H1 (cell line): ENCODE results near the gene CSAD. TPM values are rescaled to one million over a fixed set of nuclear protein-coding genes. Genes with fewer than 3 reads are reported as not detected.

Source experiments
- CTCF ChIA-PET: fragments of 300-600 bp; sonication (Branson Sonifier 250); formaldehyde crosslinking; loops from one replicate; lab custom pipeline; 2021; ENCODE audit not compliant: partially characterized antibody; lab: Charles Lee
- POLR2A ChIA-PET: fragments of 300-600 bp; sonication (Branson Sonifier 250); formaldehyde crosslinking; loops from one replicate; lab custom pipeline; 2021; ENCODE audit warnings: inconsistent platforms; ENCODE audit not compliant: partially characterized antibody; lab: Charles Lee
- DNase-seq, 2 experiments: peaks; one replicate each; pipeline versions ENCODE4 v3.0.0 to v3.0.0-alpha.2; 2010 to 2022; ENCODE audit warnings: low spot score in 2 of 2, low read depth in 1 of 2, mixed read lengths in 1 of 2
- FAIRE-seq: peaks from 2 replicates; lab custom pipeline; 2011; peaks lifted over from hg19 to GRCh38; lab: Jason Lieb, UNC
- H2AFZ ChIP-seq: 2 replicates; pipeline ENCODE4 v1.8.1; 2012; ENCODE audit warnings: low read length, inconsistent platforms
- H2AK5ac ChIP-seq: 2 replicates; pipeline ENCODE4 v1.6.1; 2013; ENCODE audit warnings: low read depth, low read length
- H2BK120ac ChIP-seq: replicated peaks from 2 replicates; pipeline ENCODE3; 2013; ENCODE audit warnings: low read depth, low read length, inconsistent platforms
- H2BK12ac ChIP-seq: 2 replicates; pipeline ENCODE4 v1.6.1; 2013; ENCODE audit warnings: low read depth, low read length
- H2BK15ac ChIP-seq: 2 replicates; pipeline ENCODE4 v1.6.1; 2013; ENCODE audit warnings: low read length
- H2BK20ac ChIP-seq: 2 replicates; pipeline ENCODE4 v1.6.1; 2013; ENCODE audit warnings: low read length
- H2BK5ac ChIP-seq: 2 replicates; pipeline ENCODE4 v1.6.1; 2013; ENCODE audit warnings: low read depth, low read length
- H3K14ac ChIP-seq: 2 replicates; pipeline ENCODE4 v1.6.1; 2013; ENCODE audit warnings: inconsistent platforms; ENCODE audit not compliant: insufficient read length
- H3K18ac ChIP-seq: 2 replicates; pipeline ENCODE4 v1.6.1; 2013; ENCODE audit warnings: low read length; ENCODE audit errors: extremely low read depth
- H3K23ac ChIP-seq: 2 replicates; pipeline ENCODE4 v1.6.1; 2013; ENCODE audit warnings: inconsistent platforms; ENCODE audit not compliant: insufficient read length
- H3K23me2 ChIP-seq: 2 replicates; pipeline ENCODE4 v1.6.1; 2013; ENCODE audit warnings: low read depth, low read length
- H3K27ac ChIP-seq: 2 replicates; pipeline ENCODE4 v1.6.1; 2011; ENCODE audit warnings: low read depth, low read length, inconsistent platforms
- H3K27me3 ChIP-seq, 4 experiments: replicated peaks in 1 of 4; 1 replicate in 1 of 4; 2 replicates in 3 of 4; pipeline versions ENCODE4 v1.6.1 to v1.8.1; 2011 to 2013; ENCODE audit warnings: low read length in 3 of 4, mild to moderate bottlenecking in 3 of 4, inconsistent platforms in 2 of 4, mixed read lengths in 2 of 4, moderate library complexity in 1 of 4; ENCODE audit not compliant: control insufficient read depth in 3 of 4, insufficient read depth in 3 of 4; ENCODE audit errors: extremely low read depth in 1 of 4
- H3K36me3 ChIP-seq, 4 experiments: 2 replicates each; pipeline versions ENCODE4 v1.6.1 to v1.8.1; 2011 to 2013; ENCODE audit warnings: mild to moderate bottlenecking in 4 of 4, low read length in 3 of 4, moderate library complexity in 2 of 4, control low read depth in 1 of 4, inconsistent platforms in 1 of 4; ENCODE audit not compliant: insufficient read depth in 4 of 4, control insufficient read depth in 2 of 4
- H3K4ac ChIP-seq: replicated peaks from 2 replicates; pipeline ENCODE3; 2013; ENCODE audit warnings: low read length, low read depth, mixed read lengths, inconsistent platforms; ENCODE audit not compliant: insufficient read length
- H3K4me1 ChIP-seq, 4 experiments: replicated peaks in 1 of 4; 1 replicate in 1 of 4; 2 replicates in 3 of 4; pipeline versions ENCODE4 v1.6.1 to v1.8.1; 2011 to 2013; ENCODE audit warnings: low read length in 3 of 4, inconsistent platforms in 2 of 4, mixed read lengths in 1 of 4; ENCODE audit not compliant: insufficient read depth in 4 of 4, control insufficient read depth in 3 of 4
- H3K4me2 ChIP-seq, 2 experiments: 2 replicates each; pipeline versions ENCODE4 v1.6.1 to v1.8.1; 2011 to 2013; ENCODE audit warnings: low read depth in 2 of 2, low read length in 2 of 2, control low read depth in 1 of 2, inconsistent platforms in 1 of 2, mild to moderate bottlenecking in 1 of 2; ENCODE audit not compliant: insufficient read depth in 1 of 2
- H3K4me3 ChIP-seq, 4 experiments: fragments of 200-600, 300-600 bp in 1 of 4; sonication (generic), shearing (Covaris generic), sonication (Bioruptor Twin) in 1 of 4; 2 replicates each; pipeline versions ENCODE4 v1.5.1 to v1.8.1; 2011 to 2016; ENCODE audit warnings: low read length in 4 of 4, low read depth in 3 of 4, control low read depth in 2 of 4, inconsistent platforms in 2 of 4, mild to moderate bottlenecking in 2 of 4, mixed read lengths in 1 of 4, moderate library complexity in 1 of 4; ENCODE audit not compliant: insufficient read depth in 2 of 4; ENCODE audit errors: extremely low read depth in 1 of 4
- H3K56ac ChIP-seq: replicated peaks from 2 replicates; pipeline ENCODE3; 2013; ENCODE audit warnings: low read depth, mild to moderate bottlenecking, mixed read lengths, low read length, inconsistent platforms; ENCODE audit not compliant: insufficient read length
- H3K79me1 ChIP-seq: 2 replicates; pipeline ENCODE4 v1.6.1; 2013; ENCODE audit warnings: low read depth, low read length, control low read depth
- H3K79me2 ChIP-seq, 2 experiments: 2 replicates each; pipeline versions ENCODE4 v1.6.1 to v1.8.1; 2012 to 2013; ENCODE audit warnings: low read length in 2 of 2, mild to moderate bottlenecking in 2 of 2, inconsistent platforms in 1 of 2; ENCODE audit not compliant: insufficient read depth in 2 of 2, control insufficient read depth in 1 of 2
- H3K9ac ChIP-seq, 4 experiments: replicated peaks in 1 of 4; 1 replicate in 1 of 4; 2 replicates in 3 of 4; pipeline versions ENCODE4 v1.6.1 to v1.8.1; 2011 to 2013; ENCODE audit warnings: low read depth in 3 of 4, low read length in 3 of 4, control low read depth in 2 of 4, mild to moderate bottlenecking in 2 of 4, moderate library complexity in 2 of 4, inconsistent platforms in 1 of 4; ENCODE audit errors: extremely low read depth in 1 of 4
- H3K9me3 ChIP-seq, 2 experiments: 2 replicates each; pipeline versions ENCODE4 v1.6.1 to v1.8.1; 2012 to 2013; ENCODE audit warnings: mild to moderate bottlenecking in 2 of 2, moderate library complexity in 2 of 2, control low read depth in 1 of 2, inconsistent platforms in 1 of 2, low read depth in 1 of 2, low read length in 1 of 2, mixed read lengths in 1 of 2; ENCODE audit not compliant: insufficient read depth in 2 of 2
- H4K20me1 ChIP-seq, 2 experiments: replicated peaks in 1 of 2; 2 replicates each; pipeline versions ENCODE3 to v1.8.1; 2011 to 2013; ENCODE audit warnings: inconsistent platforms in 2 of 2, low read length in 2 of 2, mild to moderate bottlenecking in 1 of 2; ENCODE audit not compliant: insufficient read depth in 2 of 2, control insufficient read depth in 1 of 2
- H4K5ac ChIP-seq: 2 replicates; pipeline ENCODE4 v1.6.1; 2013; ENCODE audit warnings: low read length, low read depth, mixed read lengths, inconsistent platforms; ENCODE audit not compliant: insufficient read length
- H4K8ac ChIP-seq: 2 replicates; pipeline ENCODE4 v1.8.0; 2013; ENCODE audit warnings: mild to moderate bottlenecking, moderate library complexity, low read length, inconsistent platforms; ENCODE audit not compliant: insufficient read depth; ENCODE audit errors: extremely low read depth
- H4K91ac ChIP-seq: replicated peaks from 2 replicates; pipeline ENCODE3; 2013; ENCODE audit warnings: low read length, mixed read lengths, inconsistent platforms; ENCODE audit not compliant: insufficient read length
- BRCA1 ChIP-seq: IDR thresholded peaks from 2 replicates; pipeline ENCODE4 v1.6.1; 2012; ENCODE audit warnings: low read depth, low read length, improper control_type of control experiment
- CTBP2 ChIP-seq: IDR thresholded peaks from 2 replicates; pipeline ENCODE4 v1.7.0; 2011; ENCODE audit warnings: borderline replicate concordance, mild to moderate bottlenecking, moderate library complexity, mixed read lengths, low read length; ENCODE audit not compliant: insufficient read depth, insufficient read length
- EP300 ChIP-seq, 2 experiments: IDR thresholded peaks; 1 replicate in 1 of 2; 2 replicates in 1 of 2; pipeline ENCODE4 v1.6.1; 2011 to 2012; ENCODE audit warnings: low read depth in 2 of 2, low read length in 2 of 2, mild to moderate bottlenecking in 2 of 2, borderline replicate concordance in 1 of 2, inconsistent platforms in 1 of 2, moderate library complexity in 1 of 2
- GABPA ChIP-seq: IDR thresholded peaks from 2 replicates; pipeline ENCODE4 v1.6.1; 2011; ENCODE audit warnings: mild to moderate bottlenecking, low read length, moderate library complexity, borderline replicate concordance; ENCODE audit not compliant: insufficient read depth
- GTF2F1 ChIP-seq: IDR thresholded peaks from 2 replicates; pipeline ENCODE4 v1.6.1; 2012; ENCODE audit warnings: low read depth, low read length, improper control_type of control experiment, borderline replicate concordance
- KDM4A ChIP-seq: IDR thresholded peaks from one replicate; pipeline ENCODE4 v1.7.1; 2012; ENCODE audit warnings: low read depth, mild to moderate bottlenecking, moderate library complexity, low read length, inconsistent platforms; ENCODE audit not compliant: severe bottlenecking
- PHF8 ChIP-seq: fragments of 200-600 bp; sonication (generic); conservative IDR thresholded peaks from 2 replicates; pipeline ENCODE4 v1.7.1; 2012; ENCODE audit warnings: low read depth, mild to moderate bottlenecking, inconsistent platforms, low read length, moderate library complexity
- POLR2AphosphoS5 ChIP-seq: IDR thresholded peaks from 2 replicates; pipeline ENCODE4 v1.6.1; 2011; ENCODE audit warnings: low read depth, low read length
- RFX5 ChIP-seq: IDR thresholded peaks from 2 replicates; pipeline ENCODE4 v1.6.1; 2011; ENCODE audit warnings: low read depth, low read length, improper control_type of control experiment, borderline replicate concordance
- RXRA ChIP-seq: IDR thresholded peaks from 2 replicates; pipeline ENCODE4 v1.6.1; 2011; ENCODE audit warnings: low read depth, mild to moderate bottlenecking, low read length, moderate library complexity; ENCODE audit not compliant: insufficient read depth
- SP4 ChIP-seq: IDR thresholded peaks from 2 replicates; pipeline ENCODE4 v1.6.1; 2012; ENCODE audit warnings: low read length, inconsistent platforms
- TBP ChIP-seq: IDR thresholded peaks from 2 replicates; pipeline ENCODE4 v1.6.1; 2011; ENCODE audit warnings: low read depth, low read length, improper control_type of control experiment
- TCF12 ChIP-seq: IDR thresholded peaks from 2 replicates; pipeline ENCODE4 v1.6.1; 2011; ENCODE audit warnings: low read depth, mild to moderate bottlenecking, low read length
- TEAD4 ChIP-seq: IDR thresholded peaks from 2 replicates; pipeline ENCODE4 v1.6.1; 2012; ENCODE audit warnings: low read depth, low read length, inconsistent platforms, mixed read lengths
- ZNF274 ChIP-seq: IDR thresholded peaks from 2 replicates; pipeline ENCODE4 v1.7.0; 2012; ENCODE audit warnings: low read length, borderline replicate concordance; ENCODE audit errors: extremely low read depth
- whole genome bisulfite sequencing, 2 experiments: shearing (Covaris generic) in 1 of 2; methylation state at CpG; one replicate each; pipeline versions ENCODE4 v1.1.6 to v1.1.7; 2013 to 2015; ENCODE audit warnings: low lambda C conversion rate in 2 of 2, mixed read lengths in 2 of 2, inconsistent platforms in 1 of 2, low coverage in 1 of 2, missing lambda C conversion rate in 1 of 2; ENCODE audit not compliant: insufficient replicate concordance in 2 of 2, insufficient coverage in 1 of 2, insufficient read length in 1 of 2; ENCODE audit errors: extremely low coverage in 1 of 2, missing lambda C conversion rate in 1 of 2; 5-methylcytosine and 5-hydroxymethylcytosine counted together
- polyA plus RNA-seq, 7 experiments: library from polyadenylated mRNA; depleted of rRNA in 3 of 7; stranded (reverse) in 5 of 7; unstranded in 2 of 7; fragments of >200 nt in 5 of 7; fragments of 200-250 nt in 2 of 7; gene quantifications; 1 replicate in 5 of 7; 2 replicates in 1 of 7; 4 replicates in 1 of 7; pipeline versions ENCODE4 v1.2.1 to v1.2.3, GENCODE V29; 2011 to 2013; ENCODE audit warnings: missing spikeins in 2 of 7, mixed read lengths in 2 of 7
- total RNA-seq: library from RNA; stranded (reverse); fragmentation: NEBNext Ultra II Directional; extraction: Animal tissue kit (Norgen Biotek cat#: 25700); gene quantifications from 2 replicates; pipeline ENCODE4 v1.2.1, GENCODE V29; 2021

CSAD gene
- total and polyA plus RNA-seq, 2 of the 8 experiments (the other 6 are each of a cell fraction or from before 2014, with no cell fraction given): 8.8 to 11.3 TPM

DNA sequence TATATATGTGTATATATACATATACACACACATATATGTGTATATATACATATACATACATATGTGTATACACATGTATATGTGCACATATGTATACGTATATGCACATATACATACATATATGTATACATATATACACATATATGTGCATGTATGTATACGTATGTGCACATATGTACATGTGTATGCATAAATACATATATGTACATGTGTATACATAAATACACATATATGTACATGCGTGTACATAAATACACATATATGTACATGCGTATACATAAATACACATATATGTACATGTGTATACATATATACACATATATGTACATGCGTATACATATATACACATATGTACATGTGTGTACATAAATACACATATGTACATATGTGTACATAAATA, 33.5 kb downstream of the CSAD start:
- POLR2A ChIA-PET: no interaction called here
- Histone ChIP-seq H3K9ac (no peak overlapping the region), H2BK120ac (no peak overlapping the region), H3K27ac (no peak overlapping the region), H2BK5ac (no peak overlapping the region), H3K36me3 (no peaks in the 10 kb centered on the region), H3K4me3 (no peak overlapping the region), H3K4me2 (no peak overlapping the region), H3K4me1 (peaks cover 0 to 2% (median 0%) of the 10 kb centered on the region in 4 experiments; a peak in 2 of 7 replicates), H2BK15ac (no peak overlapping the region), H3K23ac (no peak overlapping the region), H2AFZ (no peak overlapping the region), H3K27me3 (no peaks in the 10 kb centered on the region), H3K4ac (no peak overlapping the region), H4K5ac (no peak overlapping the region), H3K23me2 (no peaks in the 10 kb centered on the region), H4K91ac (no peak overlapping the region), H3K79me2 (no peaks in the 10 kb centered on the region), H3K9me3 (peaks cover 0 to 4% of the 10 kb centered on the region in 2 experiments; a peak in 2 of 4 replicates), H2BK12ac (no peak overlapping the region), H3K79me1 (no peaks in the 10 kb centered on the region), H2BK20ac (no peak overlapping the region), H4K20me1 (no peaks in the 10 kb centered on the region), H4K8ac (no peak overlapping the region), H3K14ac (no peak overlapping the region), H2AK5ac (no peak overlapping the region), H3K18ac (no peak overlapping the region), H3K56ac (no peak overlapping the region)
- CTCF ChIA-PET: interaction anchor here (0.7 kb wide), 1 partner anchor 48 kb away, joined by 3 read pairs; no protein-coding TSS in a partner anchor
- FAIRE-seq (no peak), DNase-seq (no peak)
- WGBS, 2 experiments: 77% methylated on average over 5 of the region's 5 CpGs; no CpG with 5 or more reads in 1 of the 2 experiments
- no peak for TF ChIP-seq PHF8
- no peak for TF ChIP-seq POLR2AphosphoS5
- TF ChIP-seq EP300 (IDR thresholded peaks at IDR 0.05; ENCODE audit: borderline replicate concordance in 1 of 2, low read depth in 2 of 2, low read length in 2 of 2): no peak
- no peak for TF ChIP-seq TBP
- no peak for TF ChIP-seq KDM4A
- no peak for TF ChIP-seq TEAD4
- TF ChIP-seq ZNF274: no peak
- no peak for TF ChIP-seq BRCA1
- no peak for TF ChIP-seq RXRA
- TF ChIP-seq RFX5: no peak
- no peak for TF ChIP-seq GTF2F1
- TF ChIP-seq CTBP2: no peak
- TF ChIP-seq TCF12: no peak
- no peak for TF ChIP-seq SP4
- TF ChIP-seq GABPA: no peak
